Mucosa of descending colon (tissue), 3 donors: ENCODE data around the gene TSPAN18. TPM values are rescaled to one million over a fixed set of nuclear protein-coding genes. Genes with fewer than 3 reads are reported as not detected.

Source experiments
- ATAC-seq: fragments of 200-7000 bp; cut with Tn5 transposase; one replicate; pipeline ENCODE4 v1.9.1; 2020; ENCODE audit warnings: mild to moderate bottlenecking, moderate library complexity
- DNase-seq, 3 donors: peaks; one replicate each; pipeline ENCODE4 v3.0.0-alpha.2; 2020
- H3K36me3 ChIP-seq: fragments of 200-600 bp; one replicate; pipeline ENCODE4 v1.8.0; 2021; ENCODE audit warnings: low read depth, mild to moderate bottlenecking
- H3K4me1 ChIP-seq: fragments of 200-600 bp; one replicate; pipeline ENCODE4 v1.8.0; 2021; ENCODE audit warnings: low read depth, mild to moderate bottlenecking
- H3K4me3 ChIP-seq: fragments of 200-600 bp; one replicate; pipeline ENCODE4 v1.8.0; 2021; ENCODE audit warnings: mild to moderate bottlenecking
- H3K9me3 ChIP-seq: fragments of 200-600 bp; one replicate; pipeline ENCODE4 v1.8.0; 2021; ENCODE audit warnings: mild to moderate bottlenecking
- CTCF ChIP-seq: fragments of 200-600 bp; IDR thresholded peaks from one replicate; pipeline ENCODE4 v1.8.0; 2022; ENCODE audit warnings: antibody characterized with exemption, mild to moderate bottlenecking
- intact Hi-C, 2 donors: fragments of 100-400 bp; cut with DNase I in 1 of 2; cut with micrococcal nuclease in 1 of 2; formaldehyde crosslinking; loops; one replicate each; pipeline versions ENCODE4 v1.11.0 to v1.11.1; 2022; cut with DNase I, micrococcal nuclease
- total RNA-seq, 3 donors: library from RNA; stranded (reverse); fragmentation: NEBNext Ultra II Directional in 2 of 3; extraction: Animal tissue kit (Norgen Biotek cat#: 25700) in 2 of 3; gene quantifications; one replicate each; pipeline versions ENCODE4 v1.2.1 to v1.2.4, GENCODE V29; 2021 to 2023
- donor health status: DM: no; HTN: no; CAD: no; lungs with moderate emphysema.
- donor health status: DM: no; HTN: no; CAD: no.
- donor health status: DM: no; HTN: yes; CAD: no.

Gene TSPAN18
- total RNA-seq, 3 donors from 2014 or later, result 3.6 to 63.2 (median 8.5) TPM

GRCh38 chr11:44966694-44967093 is 239.9 kb downstream of the TSPAN18 start:
- H3K9me3 ChIP-seq, result no peaks in the 10 kb centered on the region
- intact Hi-C loops, result no loop called here
- TF ChIP-seq CTCF, result no peak

GRCh38 chr11:44967930-44968496 is 241.3 kb downstream of the TSPAN18 start:
- no peak for ATAC-seq
- peaks cover 8% of the 10 kb centered on the region for H3K4me1 ChIP-seq
- DNase-seq, result peak in 1 of 3 donors; percentile 21
- no peak for TF ChIP-seq CTCF
- no peaks in the 10 kb centered on the region for H3K9me3 ChIP-seq
- intact Hi-C loops, result no loop called here
- H3K4me3 ChIP-seq, result no peak overlapping the region
- no peaks in the 10 kb centered on the region for H3K36me3 ChIP-seq

More at GRCh38 chr11:44966694-44967093, 239.9 kb downstream of the TSPAN18 start:
- DNase-seq, result no peak
- Histone ChIP-seq H3K4me1 (peaks cover 8% of the 10 kb centered on the region), H3K36me3 (no peaks in the 10 kb centered on the region), H3K4me3 (no peak overlapping the region)
- ATAC-seq, result no peak

- Histone ChIP-seq H3K36me3 (no peaks in the 10 kb centered on the region), H3K4me3 (no peak overlapping the region), H3K9me3 (no peaks in the 10 kb centered on the region), H3K4me1 (peaks cover 8% of the 10 kb centered on the region)
- intact Hi-C loops, result no loop called here
- no peak for DNase-seq
- no peak for ATAC-seq
- TF ChIP-seq CTCF, result no peak
Observed at GRCh38 chr11:44968510-44968909, 241.7 kb downstream of the TSPAN18 start.

GRCh38 chr11:44969651-44970252 is 243.0 kb downstream of the TSPAN18 start:
- intact Hi-C loops, result no loop called here
- ATAC-seq (peak; percentile 61), DNase-seq (peak in 1 of 3 donors; percentile 20)
- Histone ChIP-seq H3K4me1 (peaks cover 8% of the 10 kb centered on the region), H3K36me3 (no peaks in the 10 kb centered on the region), H3K4me3 (no peak overlapping the region), H3K9me3 (no peaks in the 10 kb centered on the region)
- no peak for TF ChIP-seq CTCF

- no peaks in the 10 kb centered on the region for H3K9me3 ChIP-seq
- TF ChIP-seq CTCF, result no peak
- no peaks in the 10 kb centered on the region for H3K36me3 ChIP-seq
- no peak overlapping the region for H3K4me3 ChIP-seq
- peak in 1 of 3 donors; percentile 7 for DNase-seq
- intact Hi-C loops, result no loop called here
- peak; percentile 7 for ATAC-seq
- H3K4me1 ChIP-seq, result peaks cover 8% of the 10 kb centered on the region
Observed at GRCh38 chr11:44970293-44970692, 243.5 kb downstream of the TSPAN18 start.
